Testis (tissue), 3 donors: Measurements from ENCODE around the gene CWC15. TPM values are rescaled to one million over a fixed set of nuclear protein-coding genes. Genes with fewer than 3 reads are reported as not detected.

Experiments
- DNase-seq: peaks from one replicate; pipeline ENCODE4 v3.0.0-alpha.2; 2019
- H3K27ac ChIP-seq, 2 donors: fragments of 200-600 bp; sonication (generic); one replicate each; pipeline ENCODE4 v1.5.1; 2019
- H3K27me3 ChIP-seq: fragments of 200-600 bp; sonication (generic); one replicate; pipeline ENCODE4 v1.5.1; 2019
- H3K36me3 ChIP-seq: fragments of 200-600 bp; sonication (generic); one replicate; pipeline ENCODE4 v1.5.1; 2017; ENCODE audit warnings: low read depth; ENCODE audit errors: missing control alignments
- H3K4me1 ChIP-seq: fragments of 200-600 bp; sonication (generic); one replicate; pipeline ENCODE4 v1.5.1; 2019
- H3K4me3 ChIP-seq, 2 donors: fragments of 200-600 bp; sonication (generic); one replicate each; pipeline ENCODE4 v1.5.1; 2017 to 2019
- H3K9me3 ChIP-seq: fragments of 200-600 bp; sonication (generic); one replicate; pipeline ENCODE4 v1.5.1; 2017
- CTCF ChIP-seq, 3 experiments: fragments of 450-650 bp in 2 of 3; fragments of 200-600 bp in 1 of 3; sonication (generic) in 1 of 3; IDR thresholded peaks; one replicate each; pipeline ENCODE4 v1.5.1; 2016 to 2019; ENCODE audit warnings: antibody characterized with exemption in 3 of 3, mild to moderate bottlenecking in 2 of 3, moderate library complexity in 1 of 3
- POLR2A ChIP-seq: fragments of 450-650 bp; IDR thresholded peaks from one replicate; pipeline ENCODE4 v1.6.1; 2017; ENCODE audit warnings: antibody characterized with exemption, mild to moderate bottlenecking, moderate library complexity
- WGBS, 2 donors: methylation state at CpG; one replicate each; pipeline ENCODE4 v1.1.5; 2018; 5-methylcytosine and 5-hydroxymethylcytosine counted together
- intact Hi-C: fragments of 100-400 bp; cut with DNase I; formaldehyde crosslinking; loops from one replicate; pipeline ENCODE4 v1.15.1; 2023; ENCODE audit warnings: low total_unique reads
- polyA plus RNA-seq: library from polyadenylated mRNA; stranded (reverse); fragments of 350-450 nt; fragmentation: Illumina TruSeq; extraction: RNeasy Lipid Tissue Mini Kit (QIAGEN cat#74804); gene quantifications from one replicate; pipeline ENCODE4 v1.2.3, GENCODE V29; 2014; ENCODE audit warnings: low read depth, low replicate concordance; ENCODE audit not compliant: insufficient read depth
- total RNA-seq, 2 donors: library from RNA; depleted of rRNA; stranded (reverse); fragments of >200 nt; gene quantifications; one replicate each; pipeline ENCODE4 v1.2.3, GENCODE V29; 2016

CWC15 gene
- total and polyA plus RNA-seq, 3 donors from 2014 or later = 59.2 to 101 (median 81.8) TPM

- DNase-seq = no peak
- Histone ChIP-seq H3K36me3 (no peaks in the 10 kb centered on the region), H3K27ac (no peak overlapping the region), H3K4me3 (no peak overlapping the region), H3K4me1 (no peaks in the 10 kb centered on the region), H3K9me3 (no peaks in the 10 kb centered on the region), H3K27me3 (no peaks in the 10 kb centered on the region)
- intact Hi-C loops = no loop called here
- TF ChIP-seq POLR2A = no peak
- no peak for TF ChIP-seq CTCF (IDR thresholded peaks at IDR 0.05)
- 83 to 91% methylated on average over 2 of the region's 2 CpGs for WGBS, 2 donors
These were observed 14.2 kb downstream of the CWC15 start for GRCh38 chr11:94959179-94959578.

GRCh38 chr11:94958121-94958696, 15.1 kb downstream of the CWC15 start:
- no peak overlapping the region for H3K27ac ChIP-seq
- no peaks in the 10 kb centered on the region for H3K36me3 ChIP-seq
- TF ChIP-seq POLR2A (no peak), CTCF (IDR thresholded peaks at IDR 0.05) (no peak)
- no peak for DNase-seq
- H3K4me1 ChIP-seq = no peaks in the 10 kb centered on the region
- no peaks in the 10 kb centered on the region for H3K9me3 ChIP-seq
- no peaks in the 10 kb centered on the region for H3K27me3 ChIP-seq
- H3K4me3 ChIP-seq = no peak overlapping the region
- intact Hi-C loops = no loop called here
- 38 to 51% methylated on average over 2 of the region's 2 CpGs for WGBS, 2 donors

- 58 to 61% methylated on average over 4 of the region's 4 CpGs for WGBS, 2 donors
- Histone ChIP-seq H3K27ac (no peak overlapping the region), H3K4me1 (no peaks in the 10 kb centered on the region), H3K9me3 (no peaks in the 10 kb centered on the region), H3K27me3 (no peaks in the 10 kb centered on the region), H3K4me3 (no peak overlapping the region), H3K36me3 (no peaks in the 10 kb centered on the region)
- intact Hi-C loops = no loop called here
- DNase-seq = no peak
- TF ChIP-seq POLR2A (no peak), CTCF (IDR thresholded peaks at IDR 0.05) (no peak)
These were observed 16.4 kb downstream of the CWC15 start for GRCh38 chr11:94956963-94957362.

- no peak for TF ChIP-seq POLR2A
- no peak for TF ChIP-seq CTCF (IDR thresholded peaks at IDR 0.05)
- H3K36me3 ChIP-seq = no peaks in the 10 kb centered on the region
- H3K27me3 ChIP-seq = no peaks in the 10 kb centered on the region
- no peaks in the 10 kb centered on the region for H3K4me1 ChIP-seq
- H3K9me3 ChIP-seq = no peaks in the 10 kb centered on the region
- intact Hi-C loops = no loop called here
- 72% methylated on average over 1 of the region's 1 CpG for WGBS, 2 donors
- H3K27ac ChIP-seq = no peak overlapping the region
- no peak overlapping the region for H3K4me3 ChIP-seq
- DNase-seq = no peak
These were observed 18.6 kb downstream of the CWC15 start for GRCh38 chr11:94954753-94955152.

GRCh38 chr11:94948070-94948617, 25.2 kb downstream of the CWC15 start:
- DNase-seq = no peak
- Histone ChIP-seq H3K27ac (no peak overlapping the region), H3K9me3 (no peaks in the 10 kb centered on the region), H3K27me3 (no peaks in the 10 kb centered on the region), H3K36me3 (no peaks in the 10 kb centered on the region), H3K4me3 (no peak overlapping the region), H3K4me1 (no peaks in the 10 kb centered on the region)
- TF ChIP-seq CTCF (IDR thresholded peaks at IDR 0.05) (no peak), POLR2A (no peak)
- intact Hi-C loops = no loop called here
- 66 to 71% methylated on average over 4 of the region's 4 CpGs for WGBS, 2 donors
